ACC112 (cell line): ENCODE measurements around the gene NOL7.

ENCODE experiments used
- H2AFZ ChIP-seq: fragments of 200-600 bp; sonication (generic); one replicate; pipeline ENCODE4 v1.6.0; 2017; ENCODE audit warnings: antibody characterized with exemption, low read length; ENCODE audit not compliant: unreplicated experiment
- H3K27ac ChIP-seq: fragments of 200-600 bp; sonication (generic); 2 replicates; pipeline ENCODE4 v1.5.1; 2014; ENCODE audit warnings: low read depth, mild to moderate bottlenecking, antibody characterized with exemption, low read length, moderate library complexity
- H3K27me3 ChIP-seq: fragments of 200-600 bp; sonication (generic); 2 replicates; pipeline ENCODE4 v1.6.1; 2014; ENCODE audit warnings: mild to moderate bottlenecking, antibody characterized with exemption, low read length, moderate library complexity, mixed read lengths; ENCODE audit not compliant: insufficient read depth
- H3K36me3 ChIP-seq: fragments of 200-600 bp; sonication (generic); 2 replicates; pipeline ENCODE4 v1.6.1; 2016; ENCODE audit warnings: mild to moderate bottlenecking, antibody characterized with exemption, low read length, moderate library complexity, mixed read lengths; ENCODE audit not compliant: insufficient read depth
- H3K4me1 ChIP-seq: fragments of 200-600 bp; sonication (generic); one replicate; pipeline ENCODE4 v1.6.1; 2016; ENCODE audit warnings: low read length, mixed read lengths; ENCODE audit not compliant: insufficient read depth, unreplicated experiment, control insufficient read depth
- H3K4me3 ChIP-seq: fragments of 200-600 bp; sonication (generic); 2 replicates; pipeline ENCODE4 v1.5.1; 2014; ENCODE audit warnings: mild to moderate bottlenecking, low read depth, low read length
- H3K79me2 ChIP-seq: fragments of 200-600 bp; sonication (generic); one replicate; pipeline ENCODE4 v1.6.0; 2016; ENCODE audit warnings: low read length; ENCODE audit not compliant: control insufficient read depth, unreplicated experiment, insufficient read depth

NOL7 gene

GRCh38 chr6:13653296-13653695 lies 38.2 kb downstream of the NOL7 start:
- Histone ChIP-seq H3K27ac (no peak overlapping the region), H3K27me3 (no peaks in the 10 kb centered on the region), H3K4me3 (no peak overlapping the region), H3K36me3 (peaks cover 4% of the 10 kb centered on the region), H2AFZ (no peak overlapping the region), H3K79me2 (peaks cover 12% of the 10 kb centered on the region), H3K4me1 (peaks cover 3% of the 10 kb centered on the region)

- peaks cover 12% of the 10 kb centered on the region for H3K79me2 ChIP-seq
- H3K4me1 ChIP-seq: peaks cover 3% of the 10 kb centered on the region
- H3K4me3 ChIP-seq: no peak overlapping the region
- H3K27ac ChIP-seq: no peak overlapping the region
- H3K27me3 ChIP-seq: no peaks in the 10 kb centered on the region
- no peak overlapping the region for H2AFZ ChIP-seq
- H3K36me3 ChIP-seq: peaks cover 4% of the 10 kb centered on the region
Measured at GRCh38 chr6:13654496-13654895, 39.4 kb downstream of the NOL7 start.

GRCh38 chr6:13655700-13656099 lies 40.6 kb downstream of the NOL7 start:
- no peak overlapping the region for H3K4me3 ChIP-seq
- peaks cover 17% of the 10 kb centered on the region for H3K79me2 ChIP-seq
- no peak overlapping the region for H2AFZ ChIP-seq
- H3K27ac ChIP-seq: no peak overlapping the region
- H3K27me3 ChIP-seq: no peaks in the 10 kb centered on the region
- H3K36me3 ChIP-seq: peaks cover 4% of the 10 kb centered on the region
- peaks cover 3% of the 10 kb centered on the region for H3K4me1 ChIP-seq

- H3K27me3 ChIP-seq: no peaks in the 10 kb centered on the region
- H3K4me1 ChIP-seq: peaks cover 6% of the 10 kb centered on the region
- no peaks in the 10 kb centered on the region for H3K36me3 ChIP-seq
- H3K27ac ChIP-seq: no peak overlapping the region
- H3K4me3 ChIP-seq: no peak overlapping the region
- H3K79me2 ChIP-seq: peaks cover 55% of the 10 kb centered on the region
- no peak overlapping the region for H2AFZ ChIP-seq
Measured at GRCh38 chr6:13660273-13660672, 45.1 kb downstream of the NOL7 start.

GRCh38 chr6:13660893-13661292 lies 45.8 kb downstream of the NOL7 start:
- H3K27ac ChIP-seq: no peak overlapping the region
- H3K4me1 ChIP-seq: peaks cover 6% of the 10 kb centered on the region
- H2AFZ ChIP-seq: no peak overlapping the region
- H3K36me3 ChIP-seq: no peaks in the 10 kb centered on the region
- H3K27me3 ChIP-seq: no peaks in the 10 kb centered on the region
- no peak overlapping the region for H3K4me3 ChIP-seq
- peaks cover 61% of the 10 kb centered on the region for H3K79me2 ChIP-seq

GRCh38 chr6:13661647-13662046 lies 46.5 kb downstream of the NOL7 start:
- no peaks in the 10 kb centered on the region for H3K27me3 ChIP-seq
- no peak overlapping the region for H3K27ac ChIP-seq
- no peaks in the 10 kb centered on the region for H3K36me3 ChIP-seq
- peaks cover 67% of the 10 kb centered on the region for H3K79me2 ChIP-seq
- H2AFZ ChIP-seq: no peak overlapping the region
- H3K4me1 ChIP-seq: peaks cover 7% of the 10 kb centered on the region
- H3K4me3 ChIP-seq: no peak overlapping the region

- no peaks in the 10 kb centered on the region for H3K36me3 ChIP-seq
- no peak overlapping the region for H3K27ac ChIP-seq
- no peak overlapping the region for H2AFZ ChIP-seq
- no peak overlapping the region for H3K4me3 ChIP-seq
- peaks cover 74% of the 10 kb centered on the region for H3K79me2 ChIP-seq
- H3K4me1 ChIP-seq: peaks cover 17% of the 10 kb centered on the region
- no peaks in the 10 kb centered on the region for H3K27me3 ChIP-seq
Measured at GRCh38 chr6:13662651-13663334, 47.7 kb downstream of the NOL7 start.

- Histone ChIP-seq H2AFZ (no peak overlapping the region), H3K27ac (no peak overlapping the region), H3K79me2 (peaks cover 82% of the 10 kb centered on the region), H3K27me3 (no peaks in the 10 kb centered on the region), H3K4me1 (peaks cover 17% of the 10 kb centered on the region), H3K36me3 (no peaks in the 10 kb centered on the region), H3K4me3 (no peak overlapping the region)
Measured at GRCh38 chr6:13663986-13664385, 48.9 kb downstream of the NOL7 start.

GRCh38 chr6:13664703-13665352 lies 49.7 kb downstream of the NOL7 start:
- Histone ChIP-seq H3K4me3 (no peak overlapping the region), H3K36me3 (peaks cover 4% of the 10 kb centered on the region; the same call in 1 of the 2 replicates), H2AFZ (no peak overlapping the region), H3K27ac (no peak overlapping the region), H3K27me3 (no peaks in the 10 kb centered on the region), H3K79me2 (peaks cover 90% of the 10 kb centered on the region), H3K4me1 (peaks cover 17% of the 10 kb centered on the region)

GRCh38 chr6:13666194-13667105 lies 51.3 kb downstream of the NOL7 start:
- Histone ChIP-seq H3K79me2 (peaks cover 87% of the 10 kb centered on the region), H3K27ac (no peak overlapping the region), H2AFZ (no peak overlapping the region), H3K36me3 (peaks cover 4% of the 10 kb centered on the region; the same call in 1 of the 2 replicates), H3K4me1 (peaks cover 17% of the 10 kb centered on the region), H3K4me3 (no peak overlapping the region), H3K27me3 (no peaks in the 10 kb centered on the region)
